ENCODE measurements around the gene HSPA2.

Gene HSPA2

DNA sequence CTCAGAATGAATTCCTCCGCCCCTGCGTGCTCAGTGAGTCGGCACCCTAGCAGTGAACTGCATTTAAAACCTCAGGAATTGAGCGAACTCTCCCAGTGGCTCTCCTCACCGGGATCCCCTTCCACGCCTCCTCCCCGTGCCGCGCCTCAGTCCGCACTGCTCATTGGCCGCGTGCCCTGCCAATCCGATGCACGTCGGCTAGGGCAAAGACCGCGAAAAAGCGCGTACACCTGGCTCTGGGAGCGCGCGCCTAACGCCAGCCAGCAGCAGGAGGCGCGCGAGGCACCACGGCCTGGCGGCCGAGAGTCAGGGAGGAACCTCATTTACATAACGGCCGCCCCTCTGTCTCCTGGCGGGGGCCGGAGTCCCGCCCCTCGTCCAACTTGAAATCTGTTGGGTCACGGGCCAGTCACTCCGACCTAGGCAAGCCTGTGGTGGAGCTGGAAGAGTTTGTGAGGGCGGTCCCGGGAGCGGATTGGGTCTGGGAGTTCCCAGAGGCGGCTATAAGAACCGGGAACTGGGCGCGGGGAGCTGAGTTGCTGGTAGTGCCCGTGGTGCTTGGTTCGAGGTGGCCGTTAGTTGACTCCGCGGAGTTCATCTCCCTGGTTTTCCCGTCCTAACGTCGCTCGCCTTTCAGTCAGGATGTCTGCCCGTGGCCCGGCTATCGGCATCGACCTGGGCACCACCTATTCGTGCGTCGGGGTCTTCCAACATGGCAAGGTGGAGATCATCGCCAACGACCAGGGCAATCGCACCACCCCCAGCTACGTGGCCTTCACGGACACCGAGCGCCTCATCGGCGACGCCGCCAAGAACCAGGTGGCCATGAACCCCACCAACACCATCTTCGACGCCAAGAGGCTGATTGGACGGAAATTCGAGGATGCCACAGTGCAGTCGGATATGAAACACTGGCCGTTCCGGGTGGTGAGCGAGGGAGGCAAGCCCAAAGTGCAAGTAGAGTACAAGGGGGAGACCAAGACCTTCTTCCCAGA, at the start of gene HSPA2:
TSS of gene HSPA2 (plus strand) at position 534 of the 995 bp plus-strand sequence. CDS start at position 643, 109 bp downstream.
- Histone ChIP-seq H3K4me3 (ENCODE audit: low read length) (peak within 1 kb of the TSS; percentile 76), H3K4me1 (ENCODE audit: control insufficient read depth, low read depth, low read length) (peaks cover 15% of the 10 kb centered on the region), H3K27ac (ENCODE audit: low read length) (peak within 1 kb of the TSS; percentile 86), H3K36me3 (ENCODE audit: control insufficient read depth, low read depth, low read length) (no peaks in the 10 kb centered on the region), H3K9me3 (ENCODE audit: control insufficient read depth, low read depth, low read length) (peaks cover 3% of the 10 kb centered on the region), H3K27me3 (ENCODE audit: control insufficient read depth, insufficient read depth, low read length) (no peaks in the 10 kb centered on the region), H3K9ac (ENCODE audit: low read length) (peak within 1 kb of the TSS; percentile 88)

DNA sequence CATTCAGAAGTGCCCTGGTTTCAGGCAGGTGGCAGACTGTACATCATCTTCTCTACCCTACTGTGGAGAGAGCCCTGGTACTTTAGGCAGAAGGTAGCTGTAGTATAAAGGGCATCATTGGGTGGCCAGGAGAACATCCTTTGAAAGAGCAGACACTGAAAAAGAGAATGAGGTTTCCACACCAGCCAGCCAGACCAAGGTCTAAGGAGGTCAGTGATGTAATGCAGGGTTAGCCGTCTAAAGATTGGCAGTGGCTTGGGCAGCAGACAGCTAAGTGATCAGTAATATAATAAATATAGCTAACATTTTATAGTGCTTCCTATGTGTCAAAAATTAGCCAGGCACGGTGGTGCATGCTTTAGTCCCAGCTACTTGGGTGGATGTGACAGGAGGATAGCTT, 48.9 kb upstream of the HSPA2 start:
- peaks cover 25% of the 10 kb centered on the region for H3K36me3 ChIP-seq (ENCODE audit: control insufficient read depth, low read depth, low read length)
- H3K27me3 ChIP-seq (ENCODE audit: control insufficient read depth, insufficient read depth, low read length): no peaks in the 10 kb centered on the region
- no peak overlapping the region for H3K9ac ChIP-seq (ENCODE audit: low read length)
- H3K27ac ChIP-seq (ENCODE audit: low read length): no peak overlapping the region
- no peaks in the 10 kb centered on the region for H3K9me3 ChIP-seq (ENCODE audit: control insufficient read depth, low read depth, low read length)
- H3K4me1 ChIP-seq (ENCODE audit: control insufficient read depth, low read depth, low read length): no peaks in the 10 kb centered on the region
- H3K4me3 ChIP-seq (ENCODE audit: low read length): no peak overlapping the region

DNA sequence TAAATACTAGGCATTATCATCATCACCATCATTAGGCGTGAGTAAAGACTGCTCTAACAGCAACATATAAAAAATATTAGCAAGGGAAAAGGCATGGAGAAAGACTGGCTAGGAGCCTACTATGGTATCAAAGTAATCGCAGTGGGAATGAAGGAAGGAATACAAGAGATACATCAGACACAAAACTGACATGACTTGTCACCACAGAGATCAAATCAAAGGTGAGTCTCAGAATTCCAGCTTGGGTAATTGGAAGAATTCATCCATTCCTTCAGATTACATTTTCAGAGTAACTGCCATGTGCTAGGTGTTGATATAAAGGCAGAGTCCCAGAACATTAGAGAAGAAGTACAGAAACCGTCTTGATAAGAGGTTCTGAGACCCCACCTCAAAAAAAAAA, 47.1 kb upstream of the HSPA2 start:
- H3K9ac ChIP-seq (ENCODE audit: low read length): no peak overlapping the region
- H3K4me1 ChIP-seq (ENCODE audit: control insufficient read depth, low read depth, low read length): no peaks in the 10 kb centered on the region
- H3K27ac ChIP-seq (ENCODE audit: low read length): no peak overlapping the region
- H3K27me3 ChIP-seq (ENCODE audit: control insufficient read depth, insufficient read depth, low read length): no peaks in the 10 kb centered on the region
- H3K4me3 ChIP-seq (ENCODE audit: low read length): no peak overlapping the region
- H3K36me3 ChIP-seq (ENCODE audit: control insufficient read depth, low read depth, low read length): peaks cover 12% of the 10 kb centered on the region
- H3K9me3 ChIP-seq (ENCODE audit: control insufficient read depth, low read depth, low read length): no peaks in the 10 kb centered on the region

DNA sequence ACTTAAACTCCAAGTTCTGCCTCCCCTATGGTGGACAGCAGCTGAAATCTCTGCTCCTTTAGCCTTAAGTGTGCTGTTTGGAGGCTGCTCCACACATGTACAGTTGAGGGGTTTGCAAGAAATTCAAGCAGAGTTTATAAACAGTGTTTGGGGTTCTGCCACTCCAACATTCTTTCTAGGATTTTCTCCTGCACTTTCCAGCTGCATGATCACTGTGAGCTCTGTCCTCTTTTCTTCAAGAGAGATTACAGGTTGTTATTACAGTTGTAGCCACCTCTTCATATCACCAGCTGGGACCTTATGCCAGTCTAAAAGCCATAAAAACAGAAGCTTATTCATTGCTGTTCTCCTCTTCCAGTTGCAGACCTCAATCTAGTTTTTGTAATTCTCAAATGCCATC, 45.3 kb upstream of the HSPA2 start:
- no peak overlapping the region for H3K27ac ChIP-seq (ENCODE audit: low read length)
- no peak overlapping the region for H3K4me3 ChIP-seq (ENCODE audit: low read length)
- H3K27me3 ChIP-seq (ENCODE audit: control insufficient read depth, insufficient read depth, low read length): no peaks in the 10 kb centered on the region
- no peaks in the 10 kb centered on the region for H3K9me3 ChIP-seq (ENCODE audit: control insufficient read depth, low read depth, low read length)
- H3K4me1 ChIP-seq (ENCODE audit: control insufficient read depth, low read depth, low read length): no peaks in the 10 kb centered on the region
- no peak overlapping the region for H3K9ac ChIP-seq (ENCODE audit: low read length)
- peaks cover 11% of the 10 kb centered on the region for H3K36me3 ChIP-seq (ENCODE audit: control insufficient read depth, low read depth, low read length)

- Histone ChIP-seq H3K4me1 (ENCODE audit: control insufficient read depth, low read depth, low read length) (no peaks in the 10 kb centered on the region), H3K27ac (ENCODE audit: low read length) (no peak overlapping the region), H3K27me3 (ENCODE audit: control insufficient read depth, insufficient read depth, low read length) (no peaks in the 10 kb centered on the region), H3K36me3 (ENCODE audit: control insufficient read depth, low read depth, low read length) (peaks cover 11% of the 10 kb centered on the region), H3K9ac (ENCODE audit: low read length) (no peak overlapping the region), H3K9me3 (ENCODE audit: control insufficient read depth, low read depth, low read length) (no peaks in the 10 kb centered on the region), H3K4me3 (ENCODE audit: low read length) (no peak overlapping the region)
Observed at GRCh38 chr14:64496764-64497163, 43.8 kb upstream of the HSPA2 start.

DNA sequence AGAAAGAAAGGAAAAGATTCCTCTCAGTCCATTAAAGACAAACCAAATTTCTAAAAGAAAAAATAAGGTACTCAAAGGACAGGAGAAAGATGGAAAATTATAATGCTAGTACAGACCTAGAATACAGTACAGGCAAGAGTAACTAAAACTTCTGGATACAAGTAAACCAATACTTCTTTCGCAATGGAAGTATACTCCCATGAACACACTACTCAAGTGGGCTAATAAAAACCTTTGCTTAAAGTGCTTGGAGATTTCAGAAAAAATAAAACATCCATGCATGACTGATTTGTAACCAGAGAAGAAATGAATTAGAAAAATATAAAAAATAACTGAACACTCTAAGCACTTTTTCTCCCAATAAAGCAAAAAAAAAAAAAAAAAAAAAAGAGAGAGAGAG, 40.5 kb upstream of the HSPA2 start:
- Histone ChIP-seq H3K27ac (ENCODE audit: low read length) (no peak overlapping the region), H3K4me3 (ENCODE audit: low read length) (no peak overlapping the region), H3K36me3 (ENCODE audit: control insufficient read depth, low read depth, low read length) (peaks cover 9% of the 10 kb centered on the region), H3K4me1 (ENCODE audit: control insufficient read depth, low read depth, low read length) (no peaks in the 10 kb centered on the region), H3K9ac (ENCODE audit: low read length) (no peak overlapping the region), H3K9me3 (ENCODE audit: control insufficient read depth, low read depth, low read length) (no peaks in the 10 kb centered on the region), H3K27me3 (ENCODE audit: control insufficient read depth, insufficient read depth, low read length) (no peaks in the 10 kb centered on the region)

DNA sequence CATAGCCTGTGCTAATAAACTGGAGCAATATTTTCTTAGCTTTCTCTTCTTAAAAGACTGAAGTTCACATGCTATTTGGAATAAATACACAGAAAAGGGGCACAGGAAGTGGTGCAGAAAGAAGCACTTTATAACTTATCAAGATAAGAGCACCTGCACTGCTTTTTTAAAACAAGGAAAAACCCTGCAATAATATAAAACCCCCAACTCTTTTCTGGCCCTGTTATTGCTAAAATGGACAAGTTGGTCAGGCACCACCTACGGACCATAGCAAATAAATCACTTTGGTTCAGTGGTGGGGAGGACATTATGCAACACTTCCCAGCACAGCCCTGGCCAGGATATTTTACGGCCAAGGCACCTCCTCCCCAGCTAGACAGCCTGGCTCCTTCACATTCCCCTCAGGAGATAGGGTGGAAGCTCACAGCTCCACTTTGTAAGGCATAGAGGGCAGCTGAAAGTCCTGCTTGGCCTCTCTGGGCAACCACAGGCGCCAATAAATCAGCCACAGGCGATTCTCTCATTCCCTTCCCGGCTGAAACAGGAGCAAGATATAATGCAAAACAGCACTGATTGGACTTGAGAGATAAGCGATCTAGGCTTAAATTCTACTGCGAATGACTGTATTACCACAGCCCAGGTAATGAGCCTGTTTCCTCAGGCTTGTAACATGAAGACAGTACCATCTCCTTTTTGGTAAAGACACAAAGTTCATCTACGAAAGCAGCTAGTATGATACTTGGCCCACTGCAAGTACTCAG, 39.0 kb upstream of the HSPA2 start:
- Histone ChIP-seq H3K4me3 (ENCODE audit: low read length) (no peak overlapping the region), H3K4me1 (ENCODE audit: control insufficient read depth, low read depth, low read length) (no peaks in the 10 kb centered on the region), H3K9ac (ENCODE audit: low read length) (no peak overlapping the region), H3K27me3 (ENCODE audit: control insufficient read depth, insufficient read depth, low read length) (no peaks in the 10 kb centered on the region), H3K36me3 (ENCODE audit: control insufficient read depth, low read depth, low read length) (peaks cover 6% of the 10 kb centered on the region), H3K9me3 (ENCODE audit: control insufficient read depth, low read depth, low read length) (no peaks in the 10 kb centered on the region), H3K27ac (ENCODE audit: low read length) (no peak overlapping the region)

DNA sequence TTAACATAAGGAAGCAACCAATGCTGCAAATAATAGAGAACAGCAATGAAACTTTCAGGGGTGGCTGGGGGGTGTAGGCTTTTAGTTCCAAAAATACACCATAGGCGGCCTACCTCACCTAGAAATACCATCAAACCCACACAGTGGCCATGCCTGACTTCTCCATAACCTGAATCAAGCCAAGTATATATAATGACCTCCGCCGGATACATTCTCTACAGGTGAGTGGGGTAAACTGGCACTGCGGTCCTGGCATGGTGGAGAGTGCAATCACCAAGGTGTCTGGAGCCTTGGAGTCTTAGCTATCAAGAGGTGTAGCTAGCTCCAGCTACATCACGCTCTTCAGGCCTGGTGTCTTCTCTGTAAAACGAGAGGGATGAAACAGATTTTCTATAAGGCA, 38.1 kb upstream of the HSPA2 start:
- peak overlapping the region; percentile 97 for H3K4me3 ChIP-seq (ENCODE audit: low read length)
- H3K27me3 ChIP-seq (ENCODE audit: control insufficient read depth, insufficient read depth, low read length): no peaks in the 10 kb centered on the region
- H3K4me1 ChIP-seq (ENCODE audit: control insufficient read depth, low read depth, low read length): peaks cover 3% of the 10 kb centered on the region
- peaks cover 6% of the 10 kb centered on the region for H3K36me3 ChIP-seq (ENCODE audit: control insufficient read depth, low read depth, low read length)
- H3K27ac ChIP-seq (ENCODE audit: low read length): no peak overlapping the region
- H3K9me3 ChIP-seq (ENCODE audit: control insufficient read depth, low read depth, low read length): no peaks in the 10 kb centered on the region
- peak overlapping the region; percentile 97 for H3K9ac ChIP-seq (ENCODE audit: low read length)

- Histone ChIP-seq H3K36me3 (ENCODE audit: control insufficient read depth, low read depth, low read length) (peaks cover under 1% of the 10 kb centered on the region), H3K4me3 (ENCODE audit: low read length) (peak overlapping the region; percentile 97), H3K27ac (ENCODE audit: low read length) (peak overlapping the region; percentile 43), H3K9me3 (ENCODE audit: control insufficient read depth, low read depth, low read length) (no peaks in the 10 kb centered on the region), H3K9ac (ENCODE audit: low read length) (peak overlapping the region; percentile 97), H3K27me3 (ENCODE audit: control insufficient read depth, insufficient read depth, low read length) (no peaks in the 10 kb centered on the region), H3K4me1 (ENCODE audit: control insufficient read depth, low read depth, low read length) (peaks cover 7% of the 10 kb centered on the region)
Observed at GRCh38 chr14:64502887-64503433, 37.6 kb upstream of the HSPA2 start.

DNA sequence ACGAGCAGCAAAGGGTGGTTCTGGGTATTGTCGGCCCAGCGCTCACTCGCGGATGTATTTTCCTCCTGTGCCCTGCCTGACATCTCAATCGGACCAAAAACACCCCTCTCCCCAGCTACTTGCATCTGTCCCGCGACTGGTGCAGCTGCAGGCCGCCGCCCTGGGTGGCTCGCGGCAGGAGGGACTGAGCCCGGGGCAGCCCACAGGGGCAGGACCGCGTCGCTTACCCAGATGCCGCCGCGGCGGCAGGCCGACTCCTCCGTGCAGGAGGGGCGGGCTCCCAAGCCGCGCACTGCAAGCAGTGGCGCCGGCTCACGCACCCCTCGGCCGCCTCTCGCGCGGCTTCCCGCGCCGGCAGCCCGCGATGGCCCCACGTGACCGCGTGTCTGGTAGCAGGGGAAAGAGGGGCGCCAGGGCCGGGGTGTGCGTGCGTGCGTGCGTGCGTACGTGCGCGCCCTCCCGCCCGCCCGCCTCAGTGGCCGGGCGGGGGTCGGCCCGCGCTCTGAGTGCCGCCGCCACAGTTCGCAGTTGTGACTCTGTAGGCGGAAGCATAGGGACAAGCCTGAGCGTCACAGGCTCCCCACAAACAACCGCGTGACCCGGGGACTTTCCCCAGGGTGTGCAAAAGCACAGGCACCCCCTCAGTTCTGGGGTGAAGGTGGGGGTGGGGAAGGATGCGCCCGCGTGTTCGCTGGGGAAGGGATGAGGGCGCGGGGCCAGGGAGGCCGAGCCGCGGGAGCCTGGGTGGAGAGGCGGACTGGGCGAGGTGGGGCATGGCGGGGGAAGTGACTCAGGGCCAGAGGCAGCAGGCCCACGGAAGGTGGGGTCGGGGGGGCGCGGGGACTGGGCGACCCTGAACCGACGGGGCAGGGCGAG, 36.9 kb upstream of the HSPA2 start, which contains the start of gene ZBTB25:
TSS of gene ZBTB25 (minus strand) at position 405 of the 876 bp plus-strand sequence. CDS start 13,305 bp downstream, outside the sequence.
- H3K36me3 ChIP-seq (ENCODE audit: control insufficient read depth, low read depth, low read length): no peaks in the 10 kb centered on the region
- peak within 1 kb of the TSS; percentile 89 for H3K27ac ChIP-seq (ENCODE audit: low read length)
- H3K4me3 ChIP-seq (ENCODE audit: low read length): peak within 1 kb of the TSS; percentile 97
- no peaks in the 10 kb centered on the region for H3K27me3 ChIP-seq (ENCODE audit: control insufficient read depth, insufficient read depth, low read length)
- peaks cover 12% of the 10 kb centered on the region for H3K4me1 ChIP-seq (ENCODE audit: control insufficient read depth, low read depth, low read length)
- H3K9me3 ChIP-seq (ENCODE audit: control insufficient read depth, low read depth, low read length): no peaks in the 10 kb centered on the region
- H3K9ac ChIP-seq (ENCODE audit: low read length): peak within 1 kb of the TSS; percentile 97
